HK-2 (cell line): ENCODE data around the gene RBM33.

ENCODE experiments used
- DNase-seq: peaks from one replicate; pipeline ENCODE4 v3.0.0-alpha.2; 2018; ENCODE audit not compliant: unreplicated experiment

Gene RBM33

GRCh38 chr7:155727616-155728015 is 83.2 kb downstream of the RBM33 start:
- DNase-seq: no peak

DNA sequence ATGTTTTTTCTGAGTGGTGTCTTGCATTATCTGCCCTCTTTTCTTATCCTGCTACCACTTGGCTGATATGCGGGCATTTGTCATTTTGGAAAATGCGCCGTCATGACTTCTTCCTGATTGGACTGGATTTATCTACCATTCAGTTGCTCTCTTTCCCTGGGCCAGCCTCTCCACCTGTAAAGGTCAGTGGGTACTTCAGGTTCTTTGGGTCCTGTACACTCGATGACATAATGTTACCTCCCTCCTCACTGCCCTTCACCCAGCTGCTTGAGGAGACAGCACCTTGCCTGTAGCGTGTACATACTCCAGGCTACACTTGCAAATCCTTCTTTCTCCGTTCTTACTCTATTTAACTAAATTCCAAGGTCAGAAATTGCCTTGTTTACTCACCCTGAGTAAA is 83.7 kb downstream of the RBM33 start:
- no peak for DNase-seq

DNA sequence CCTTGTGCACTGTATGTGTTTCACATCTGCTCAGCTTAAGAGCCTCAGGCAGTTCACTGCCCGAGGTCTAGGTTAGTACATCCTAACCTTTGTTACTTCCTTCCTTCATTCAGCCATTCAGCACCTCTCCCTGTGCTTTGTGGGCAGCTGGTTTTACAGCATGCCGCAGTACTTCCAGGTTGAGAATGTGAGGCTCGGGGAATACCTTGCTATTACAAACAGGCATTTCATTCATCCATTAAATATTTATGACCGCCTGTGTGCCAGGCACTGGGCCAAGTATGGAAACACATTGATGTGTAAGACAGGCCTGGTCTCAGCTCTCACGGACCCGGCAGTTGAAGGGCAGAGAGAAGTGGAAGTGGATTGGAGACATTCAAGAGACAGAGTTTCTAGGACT is 85.4 kb downstream of the RBM33 start:
- no peak for DNase-seq

DNA sequence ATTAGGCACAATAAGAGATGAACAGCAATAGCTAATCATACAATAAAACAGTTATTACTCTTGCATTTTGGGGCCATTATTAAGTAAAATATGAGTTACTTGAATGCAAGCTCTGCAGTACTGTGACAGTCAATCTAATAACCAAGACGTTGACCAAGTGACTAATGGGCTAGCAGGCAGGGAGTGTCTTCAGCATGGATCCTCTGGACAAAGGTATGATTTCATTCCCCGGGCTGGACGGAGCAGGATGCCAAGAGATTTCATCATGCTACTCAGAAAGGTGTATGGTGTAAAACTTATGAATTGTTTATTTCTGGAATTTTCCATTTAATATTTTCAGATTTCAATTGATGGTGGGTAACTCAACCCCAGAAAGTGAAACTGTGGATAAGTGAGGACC is 86.9 kb downstream of the RBM33 start:
- DNase-seq: no peak

DNA sequence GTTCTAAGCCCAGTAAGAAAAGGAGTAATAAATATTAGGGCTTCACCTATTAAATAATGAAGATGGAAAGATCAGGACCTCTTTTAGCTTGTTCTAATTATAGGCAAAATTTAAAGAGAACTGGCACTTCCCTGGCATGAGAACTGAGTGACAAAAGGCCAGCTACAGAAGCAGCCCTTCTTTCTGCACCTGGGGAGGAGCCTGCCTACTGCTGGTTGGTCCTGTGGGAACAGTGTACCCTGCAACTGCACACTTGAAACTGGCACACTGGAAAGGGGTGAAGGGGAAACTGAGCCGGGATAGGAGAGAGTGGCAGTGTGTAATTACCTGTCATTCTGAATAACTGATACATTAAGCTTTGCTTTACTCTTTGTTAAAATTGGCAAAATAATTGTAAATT is 87.4 kb downstream of the RBM33 start:
- no peak for DNase-seq

GRCh38 chr7:155732286-155732685 is 87.8 kb downstream of the RBM33 start:
- no peak for DNase-seq

- no peak for DNase-seq
Measured at GRCh38 chr7:155733582-155734444, 89.4 kb downstream of the RBM33 start.

DNA sequence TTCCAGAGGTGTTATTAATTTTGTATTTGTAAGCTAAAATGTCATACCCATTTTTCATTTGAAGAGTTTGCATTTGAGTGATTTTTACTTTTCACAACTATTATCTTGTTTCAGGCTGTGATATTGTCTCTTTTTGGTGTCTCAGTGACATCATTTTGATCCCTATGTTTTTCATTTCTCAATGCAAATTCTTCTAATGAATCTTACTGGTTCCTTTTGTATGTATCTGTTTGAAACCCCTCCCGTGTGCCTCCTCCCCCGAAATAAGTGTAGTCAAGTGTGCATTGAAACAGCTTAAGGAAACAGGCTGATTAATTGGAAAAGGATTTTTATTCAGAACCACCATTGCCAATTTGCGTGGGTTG is 90.0 kb downstream of the RBM33 start:
- DNase-seq: no peak

- DNase-seq: no peak
Measured at GRCh38 chr7:155735442-155736115, 91.1 kb downstream of the RBM33 start.

DNA sequence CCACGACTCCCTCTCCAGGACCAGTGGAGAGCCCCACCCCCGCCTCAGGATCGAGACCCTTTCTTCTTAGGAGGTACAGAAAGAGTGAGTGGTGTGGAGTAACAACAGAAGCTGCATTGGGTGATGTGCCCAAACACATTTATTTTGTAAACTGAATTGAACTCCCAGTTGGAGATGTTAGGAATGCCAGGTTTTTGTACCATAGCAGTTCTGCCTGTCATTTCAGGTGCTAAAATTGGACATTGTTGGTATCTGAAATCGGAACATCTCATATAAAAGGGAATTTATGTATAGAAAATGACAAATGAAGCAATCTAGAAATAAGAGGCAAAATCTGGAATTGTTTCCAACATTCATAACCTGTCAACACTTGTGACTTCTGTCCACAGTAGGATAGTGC is 93.1 kb downstream of the RBM33 start:
- DNase-seq: no peak

GRCh38 chr7:155738104-155738503 is 93.6 kb downstream of the RBM33 start:
- no peak for DNase-seq

GRCh38 chr7:155738652-155739537 is 94.4 kb downstream of the RBM33 start:
- peak; percentile 39 for DNase-seq

DNA sequence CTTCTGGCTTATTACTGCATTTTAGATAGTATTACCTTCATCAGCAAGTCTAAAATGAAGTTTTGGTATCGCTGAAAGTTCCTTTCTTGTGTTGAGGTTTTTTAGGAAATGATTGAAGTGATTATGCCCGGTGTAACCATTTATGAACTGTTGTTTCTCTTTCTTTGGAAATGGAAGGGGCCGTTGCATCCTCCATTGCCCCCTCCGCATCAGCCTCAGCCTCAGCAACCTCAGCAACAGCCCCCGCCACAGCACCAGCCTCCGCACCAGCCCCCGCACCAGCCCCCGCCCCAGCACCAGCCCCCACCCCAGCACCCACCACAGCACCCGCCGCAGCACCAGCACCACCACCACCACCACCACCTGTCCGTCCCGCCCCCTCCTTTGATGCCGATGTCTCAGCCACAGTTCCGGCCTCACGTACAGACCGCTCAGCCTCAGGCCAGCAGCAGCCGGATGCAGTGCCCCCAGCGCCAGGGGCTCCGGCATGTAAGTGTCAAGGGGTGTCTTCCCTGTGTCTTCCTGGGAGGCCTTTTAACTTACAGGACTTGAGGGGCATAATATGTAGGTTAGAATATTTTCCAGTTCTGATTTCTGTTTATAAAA is 95.2 kb downstream of the RBM33 start:
- no peak for DNase-seq

GRCh38 chr7:155741082-155741481 is 96.6 kb downstream of the RBM33 start:
- DNase-seq: no peak

DNA sequence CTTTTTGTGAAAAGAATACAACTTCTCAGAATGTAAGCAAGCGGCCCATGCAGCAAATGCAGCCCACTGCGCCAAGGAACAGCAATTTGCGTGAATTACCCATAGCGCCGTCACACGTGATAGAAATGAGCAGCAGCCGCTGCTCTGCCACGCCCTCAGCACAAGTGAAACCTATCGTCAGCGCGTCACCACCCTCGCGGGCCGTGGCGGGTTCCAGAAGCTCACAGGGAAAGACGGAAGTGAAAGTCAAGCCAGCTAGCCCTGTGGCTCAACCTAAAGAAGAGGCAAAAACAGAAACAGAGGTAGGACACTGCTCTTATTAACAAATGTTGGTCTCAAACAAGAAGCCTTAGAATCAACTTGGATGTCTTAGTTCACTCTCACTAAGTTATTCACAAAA is 97.3 kb downstream of the RBM33 start:
- no peak for DNase-seq

DNA sequence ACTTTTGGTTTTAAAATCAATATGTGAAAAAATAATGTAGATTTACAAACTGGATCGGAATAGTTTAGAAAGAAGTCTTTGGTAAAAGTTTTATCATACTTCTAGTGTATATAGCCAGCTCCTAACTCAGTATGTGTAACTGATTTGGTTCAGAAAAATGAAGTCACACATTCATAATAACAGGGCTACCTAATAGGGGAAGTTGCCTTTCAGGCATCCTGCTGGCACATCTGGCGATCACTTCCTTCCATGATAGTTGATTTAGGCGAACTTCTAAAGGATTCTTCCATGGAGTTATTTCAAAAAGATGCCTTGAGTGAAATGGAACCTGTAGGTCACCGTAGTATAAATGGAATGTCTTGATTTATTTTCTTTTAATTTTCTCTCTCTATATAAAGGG is 98.7 kb downstream of the RBM33 start:
- no peak for DNase-seq

- no peak for DNase-seq
Measured at GRCh38 chr7:155744971-155745683, 100.7 kb downstream of the RBM33 start.

DNA sequence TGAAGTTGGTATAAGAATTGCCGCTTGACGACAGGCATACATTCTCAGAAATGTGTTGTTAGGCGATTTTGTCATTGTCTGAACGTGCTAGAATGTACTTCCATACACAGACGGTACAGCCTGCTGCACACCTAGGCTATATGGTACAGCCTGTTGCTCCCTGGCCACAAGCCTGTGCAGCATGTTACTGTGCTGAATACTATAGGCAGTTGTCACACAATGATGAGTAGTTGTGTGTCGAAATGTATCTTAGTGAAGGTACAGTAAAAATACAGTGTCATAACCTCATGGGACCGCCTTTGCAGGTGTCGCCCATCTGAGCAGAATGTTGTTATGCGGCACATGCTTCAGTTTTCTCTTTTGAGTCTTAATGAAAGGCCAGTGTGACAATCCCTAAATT is 101.3 kb downstream of the RBM33 start:
- DNase-seq: no peak

DNA sequence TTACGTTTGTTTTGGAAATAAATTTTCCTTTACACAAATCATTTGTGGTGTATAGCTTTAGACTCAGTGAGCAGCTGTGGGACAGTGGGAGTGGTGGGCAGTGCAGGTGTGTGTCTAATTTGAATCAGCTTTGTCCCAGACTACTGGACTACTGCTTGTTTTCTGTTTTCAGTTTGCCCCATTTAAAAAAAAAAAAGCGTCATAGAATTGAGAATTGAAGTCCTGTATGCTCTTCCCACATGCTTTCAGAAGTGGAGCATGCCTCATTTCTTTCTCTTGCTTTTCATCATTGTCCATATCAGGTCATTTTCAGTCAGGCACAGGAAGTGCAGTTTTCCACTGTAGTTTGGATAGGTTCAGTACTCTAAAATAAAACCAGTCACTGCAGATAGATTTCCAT is 101.7 kb downstream of the RBM33 start:
- no peak for DNase-seq

GRCh38 chr7:155747209-155747608 is 102.7 kb downstream of the RBM33 start:
- DNase-seq: no peak

GRCh38 chr7:155749578-155749977 is 105.1 kb downstream of the RBM33 start:
- no peak for DNase-seq
